Gastroesophageal sphincter (tissue), 3 donors: Measurements from ENCODE around the gene ITPK1.

Source experiments
- CTCF ChIP-seq, 4 experiments: fragments of 200-600 bp in 2 of 4; fragments of 450-650 bp in 2 of 4; sonication (generic) in 1 of 4; IDR thresholded peaks; one replicate each; pipeline ENCODE4 v1.5.1; 2017 to 2019; ENCODE audit warnings: antibody characterized with exemption in 4 of 4, mild to moderate bottlenecking in 2 of 4, moderate library complexity in 2 of 4
- EP300 ChIP-seq: sonication (generic); formaldehyde crosslinking; IDR thresholded peaks from one replicate; pipeline ENCODE4 v1.6.1; 2017; ENCODE audit warnings: antibody characterized with exemption, mild to moderate bottlenecking
- POLR2A ChIP-seq, 2 donors: fragments of 450-650 bp; IDR thresholded peaks; one replicate each; pipeline ENCODE4 v1.6.1; 2017; ENCODE audit warnings: antibody characterized with exemption in 2 of 2, mild to moderate bottlenecking in 2 of 2, moderate library complexity in 1 of 2
- POLR2AphosphoS5 ChIP-seq: sonication (generic); formaldehyde crosslinking; IDR thresholded peaks from one replicate; pipeline ENCODE4 v1.6.1; 2017; ENCODE audit warnings: antibody characterized with exemption

- TF ChIP-seq EP300: no peak
- no peak for TF ChIP-seq CTCF (IDR thresholded peaks at IDR 0.05)
- TF ChIP-seq POLR2AphosphoS5: no peak
- TF ChIP-seq POLR2A (IDR thresholded peaks at IDR 0.05): no peak
Observed at GRCh38 chr14:92898566-92899131, 217.1 kb downstream of the ITPK1 start.
